ENCODE measurements around the gene RIC8A.

RIC8A gene

GRCh38 chr11:212150-213100 lies 4.9 kb downstream of the RIC8A start:
- H3K9me3 ChIP-seq (ENCODE audit: low read length): no peaks in the 10 kb centered on the region
- H3K36me3 ChIP-seq (ENCODE audit: insufficient read depth, low read length): peaks cover 68% of the 10 kb centered on the region
- H3K79me2 ChIP-seq (ENCODE audit: insufficient read depth, low read length): no peaks in the 10 kb centered on the region
- H4K20me1 ChIP-seq (ENCODE audit: insufficient read depth, low read length): no peaks in the 10 kb centered on the region
- no peaks in the 10 kb centered on the region for H3K9me2 ChIP-seq (ENCODE audit: low read depth, low read length)
- H3K27ac ChIP-seq (ENCODE audit: low read depth, low read length, poor library complexity, severe bottlenecking): no peak overlapping the region
- peaks cover 16% of the 10 kb centered on the region for H3K4me1 ChIP-seq (ENCODE audit: insufficient read depth, low read length, severe bottlenecking)
- no peaks in the 10 kb centered on the region for H3F3A ChIP-seq (ENCODE audit: insufficient read depth, low read length)
- no peak overlapping the region for H3K4me2 ChIP-seq (ENCODE audit: low read length)
- H3K9ac ChIP-seq (ENCODE audit: low read length): no peak overlapping the region
- no peak overlapping the region for H2AFZ ChIP-seq (ENCODE audit: low read length)
- no peak overlapping the region for H3K4me3 ChIP-seq (ENCODE audit: low read depth, low read length, poor library complexity, severe bottlenecking)
- no peaks in the 10 kb centered on the region for H3K27me3 ChIP-seq (ENCODE audit: insufficient read depth, low read length)
- TF ChIP-seq EZH2 (IDR thresholded peaks at IDR 0.05; ENCODE audit: borderline replicate concordance, low read length) (no peak), CTCF (IDR thresholded peaks at IDR 0.05; ENCODE audit: low read length) (no peak)

GRCh38 chr11:213111-213510 lies 5.6 kb downstream of the RIC8A start:
- H3K4me1 ChIP-seq (ENCODE audit: insufficient read depth, low read length, severe bottlenecking): peaks cover 16% of the 10 kb centered on the region
- peaks cover 68% of the 10 kb centered on the region for H3K36me3 ChIP-seq (ENCODE audit: insufficient read depth, low read length)
- TF ChIP-seq EZH2 (IDR thresholded peaks at IDR 0.05; ENCODE audit: borderline replicate concordance, low read length) (no peak), CTCF (IDR thresholded peaks at IDR 0.05; ENCODE audit: low read length) (no peak)
- no peaks in the 10 kb centered on the region for H3K27me3 ChIP-seq (ENCODE audit: insufficient read depth, low read length)
- no peak overlapping the region for H3K4me2 ChIP-seq (ENCODE audit: low read length)
- H3F3A ChIP-seq (ENCODE audit: insufficient read depth, low read length): no peaks in the 10 kb centered on the region
- H3K27ac ChIP-seq (ENCODE audit: low read depth, low read length, poor library complexity, severe bottlenecking): no peak overlapping the region
- H3K9me2 ChIP-seq (ENCODE audit: low read depth, low read length): no peaks in the 10 kb centered on the region
- no peak overlapping the region for H3K9ac ChIP-seq (ENCODE audit: low read length)
- H3K9me3 ChIP-seq (ENCODE audit: low read length): no peaks in the 10 kb centered on the region
- H2AFZ ChIP-seq (ENCODE audit: low read length): no peak overlapping the region
- no peak overlapping the region for H3K4me3 ChIP-seq (ENCODE audit: low read depth, low read length, poor library complexity, severe bottlenecking)
- no peaks in the 10 kb centered on the region for H4K20me1 ChIP-seq (ENCODE audit: insufficient read depth, low read length)
- no peaks in the 10 kb centered on the region for H3K79me2 ChIP-seq (ENCODE audit: insufficient read depth, low read length)

GRCh38 chr11:214083-214482 lies 6.6 kb downstream of the RIC8A start:
- no peaks in the 10 kb centered on the region for H3K9me3 ChIP-seq (ENCODE audit: low read length)
- H3K27me3 ChIP-seq (ENCODE audit: insufficient read depth, low read length): no peaks in the 10 kb centered on the region
- H3K4me1 ChIP-seq (ENCODE audit: insufficient read depth, low read length, severe bottlenecking): peaks cover 15% of the 10 kb centered on the region
- peaks cover 68% of the 10 kb centered on the region for H3K36me3 ChIP-seq (ENCODE audit: insufficient read depth, low read length)
- no peak overlapping the region for H2AFZ ChIP-seq (ENCODE audit: low read length)
- no peak overlapping the region for H3K4me3 ChIP-seq (ENCODE audit: low read depth, low read length, poor library complexity, severe bottlenecking)
- TF ChIP-seq EZH2 (IDR thresholded peaks at IDR 0.05; ENCODE audit: borderline replicate concordance, low read length) (no peak), CTCF (IDR thresholded peaks at IDR 0.05; ENCODE audit: low read length) (no peak)
- no peaks in the 10 kb centered on the region for H3K9me2 ChIP-seq (ENCODE audit: low read depth, low read length)
- H3K27ac ChIP-seq (ENCODE audit: low read depth, low read length, poor library complexity, severe bottlenecking): no peak overlapping the region
- no peaks in the 10 kb centered on the region for H3K79me2 ChIP-seq (ENCODE audit: insufficient read depth, low read length)
- no peaks in the 10 kb centered on the region for H3F3A ChIP-seq (ENCODE audit: insufficient read depth, low read length)
- no peaks in the 10 kb centered on the region for H4K20me1 ChIP-seq (ENCODE audit: insufficient read depth, low read length)
- H3K4me2 ChIP-seq (ENCODE audit: low read length): no peak overlapping the region
- no peak overlapping the region for H3K9ac ChIP-seq (ENCODE audit: low read length)

Measured in OCI-LY1 (cell line).